CD14-positive monocyte (primary cell): Measurements from ENCODE around the gene PBX4. TPM values are rescaled to one million over a fixed set of nuclear protein-coding genes. Genes with fewer than 3 reads are reported as not detected.
A peak's percentile ranks its signal among the peaks of the same experiment; 100 is the strongest.

Source experiments
- DNase-seq, 3 donors: peaks; one replicate each; pipeline ENCODE4 v3.0.0-alpha.2; 2011 to 2022
- H2AFZ ChIP-seq: 2 replicates; pipeline ENCODE4 v1.6.0; 2012; ENCODE audit warnings: mild to moderate bottlenecking, low read depth, low read length, inconsistent platforms; ENCODE audit not compliant: insufficient read depth, poor library complexity, severe bottlenecking
- H3K27ac ChIP-seq, 2 donors: 1 replicate in 1 of 2; 2 replicates in 1 of 2; pipeline ENCODE4 v1.5.1; 2012 to 2013; ENCODE audit warnings: low read length in 2 of 2, control low read depth in 1 of 2, inconsistent platforms in 1 of 2, low read depth in 1 of 2, mild to moderate bottlenecking in 1 of 2
- H3K27me3 ChIP-seq, 2 donors: one replicate each; pipeline versions ENCODE4 v1.6.0 to v1.6.1; 2011 to 2013; ENCODE audit warnings: low read length in 2 of 2; ENCODE audit not compliant: control insufficient read depth in 2 of 2, insufficient read depth in 2 of 2
- H3K36me3 ChIP-seq, 2 donors: replicated peaks in 1 of 2; 1 replicate in 1 of 2; 2 replicates in 1 of 2; pipeline versions ENCODE4 v1.5.1 to v1.6.1; 2012 to 2013; ENCODE audit warnings: low read length in 2 of 2, control low read depth in 1 of 2, inconsistent platforms in 1 of 2, mild to moderate bottlenecking in 1 of 2; ENCODE audit not compliant: insufficient read depth in 2 of 2, control insufficient read depth in 1 of 2
- H3K4me1 ChIP-seq, 2 donors: 1 replicate in 1 of 2; 2 replicates in 1 of 2; pipeline versions ENCODE4 v1.5.1 to v1.6.1; 2012 to 2013; ENCODE audit warnings: low read length in 2 of 2, control low read depth in 1 of 2, inconsistent platforms in 1 of 2, mild to moderate bottlenecking in 1 of 2, moderate library complexity in 1 of 2; ENCODE audit not compliant: insufficient read depth in 2 of 2, control insufficient read depth in 1 of 2
- H3K4me2 ChIP-seq: replicated peaks from 2 replicates; pipeline ENCODE3; 2012; ENCODE audit warnings: low read length, moderate library complexity, mild to moderate bottlenecking; ENCODE audit not compliant: poor library complexity, severe bottlenecking; ENCODE audit errors: extremely low read depth
- H3K4me3 ChIP-seq, 3 experiments: fragments of 200-600 bp in 1 of 3; sonication (generic) in 1 of 3; replicated peaks in 1 of 3; 1 replicate in 2 of 3; 2 replicates in 1 of 3; pipeline ENCODE4 v1.5.1; 2011 to 2013; ENCODE audit warnings: low read length in 3 of 3, mild to moderate bottlenecking in 3 of 3, control low read depth in 2 of 3, low read depth in 2 of 3, inconsistent platforms in 1 of 3, moderate library complexity in 1 of 3
- H3K79me2 ChIP-seq: 2 replicates; pipeline ENCODE4 v1.6.0; 2012; ENCODE audit warnings: mild to moderate bottlenecking, control low read depth, inconsistent platforms, low read length, moderate library complexity; ENCODE audit not compliant: insufficient read depth
- H3K9ac ChIP-seq: 2 replicates; pipeline ENCODE4 v1.6.0; 2017; ENCODE audit warnings: low read length, mild to moderate bottlenecking; ENCODE audit not compliant: insufficient read depth, poor library complexity, severe bottlenecking
- H3K9me3 ChIP-seq, 2 donors: replicated peaks in 1 of 2; 1 replicate in 1 of 2; 2 replicates in 1 of 2; pipeline versions ENCODE4 v1.5.1 to v1.6.1; 2012 to 2013; ENCODE audit warnings: low read length in 2 of 2, control low read depth in 1 of 2; ENCODE audit not compliant: control insufficient read depth in 1 of 2, insufficient read depth in 1 of 2
- H4K20me1 ChIP-seq: 2 replicates; pipeline ENCODE4 v1.6.0; 2012; ENCODE audit warnings: mild to moderate bottlenecking, low read length, control low read depth, moderate library complexity; ENCODE audit not compliant: insufficient read depth
- H3K27ac Mint-ChIP-seq, 7 donors: one replicate each; pipeline ENCODE4 v1.8.0; 2020; ENCODE audit warnings: mild to moderate bottlenecking in 7 of 7, mixed read lengths in 7 of 7, moderate library complexity in 6 of 7, inconsistent platforms in 2 of 7
- H3K27me3 Mint-ChIP-seq, 3 donors: one replicate each; pipeline ENCODE4 v1.8.0; 2021 to 2022; ENCODE audit warnings: low read depth in 3 of 3, mild to moderate bottlenecking in 3 of 3, mixed read lengths in 3 of 3, moderate library complexity in 3 of 3, inconsistent platforms in 1 of 3
- H3K36me3 Mint-ChIP-seq, 2 donors: one replicate each; pipeline ENCODE4 v1.8.0; 2020; ENCODE audit warnings: mixed read lengths in 2 of 2, inconsistent platforms in 1 of 2, mild to moderate bottlenecking in 1 of 2
- H3K4me1 Mint-ChIP-seq: one replicate; pipeline ENCODE4 v1.8.0; 2020; ENCODE audit warnings: mild to moderate bottlenecking, mixed read lengths
- H3K4me3 Mint-ChIP-seq, 2 donors: one replicate each; pipeline ENCODE4 v1.8.0; 2020; ENCODE audit warnings: mild to moderate bottlenecking in 2 of 2, mixed read lengths in 2 of 2, moderate library complexity in 1 of 2
- H3K9me3 Mint-ChIP-seq, 7 donors: one replicate each; pipeline ENCODE4 v1.8.0; 2020 to 2022; ENCODE audit warnings: mixed read lengths in 7 of 7, mild to moderate bottlenecking in 6 of 7, moderate library complexity in 6 of 7, inconsistent platforms in 2 of 7
- CTCF ChIP-seq: fragments of 200-600 bp; IDR thresholded peaks from one replicate; pipeline ENCODE4 v1.8.0; 2022; ENCODE audit warnings: antibody characterized with exemption, mild to moderate bottlenecking
- WGBS: methylation state at CpG from one replicate; pipeline ENCODE4 v1.1.5; 2013; ENCODE audit warnings: missing lambda C conversion rate; ENCODE audit not compliant: insufficient coverage; 5-methylcytosine and 5-hydroxymethylcytosine counted together
- intact Hi-C, 2 donors: fragments of 100-400 bp; cut with micrococcal nuclease; formaldehyde crosslinking; loops; one replicate each; pipeline versions ENCODE4 v1.15.0 to v1.15.1; 2023
- polyA plus RNA-seq, 3 donors: library from polyadenylated mRNA; depleted of rRNA in 1 of 3; unstranded in 2 of 3; stranded (reverse) in 1 of 3; fragments of 300-500 nt in 2 of 3; fragments of >200 nt in 1 of 3; fragmentation: Illumina TruSeq in 2 of 3; gene quantifications; 1 replicate in 2 of 3; 2 replicates in 1 of 3; pipeline ENCODE4 v1.2.3, GENCODE V29; 2012 to 2021

Gene PBX4
- polyA plus RNA-seq, 3 donors: 2.4 TPM; not detected in 2

DNA sequence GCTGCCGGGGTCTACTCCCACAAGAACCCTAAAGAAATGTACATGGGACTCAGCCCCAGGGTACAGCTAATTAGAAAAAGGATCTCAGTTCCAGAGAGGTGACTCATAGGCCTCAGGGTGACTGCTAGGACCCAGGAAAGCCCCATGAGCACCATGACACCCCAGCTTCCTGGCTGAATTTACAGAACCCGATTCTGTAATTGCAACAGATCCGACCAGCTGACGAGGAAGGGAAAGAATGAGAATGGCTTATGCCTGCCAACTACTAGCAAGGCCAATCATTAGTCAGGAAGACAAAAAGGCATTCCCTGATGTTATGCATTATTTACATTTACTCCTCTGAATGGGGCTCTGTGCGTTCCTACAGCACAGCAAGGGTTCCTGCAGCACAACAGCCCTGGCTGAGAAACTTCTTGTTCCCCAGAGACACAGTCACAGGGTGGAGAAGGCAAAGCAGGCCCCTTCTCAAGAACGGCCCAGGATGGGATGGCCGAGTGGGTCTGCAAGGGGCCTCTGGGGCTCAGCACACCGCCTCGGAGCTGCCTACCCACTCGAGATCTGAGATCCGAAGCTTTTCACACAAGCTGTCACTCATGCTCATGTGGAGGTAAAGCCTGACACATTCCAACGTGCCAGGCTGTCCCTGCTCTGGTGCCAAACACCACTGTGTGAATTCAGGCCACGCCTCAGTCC lies 27.2 kb downstream of the PBX4 start:
- peaks cover 0 to 5% (median 0%) of the 10 kb centered on the region in 3 donors for H3K27me3 Mint-ChIP-seq
- 95% methylated on average over 8 of the region's 13 CpGs for WGBS
- Histone ChIP-seq H3K4me3 (no peak overlapping the region), H3K79me2 (no peaks in the 10 kb centered on the region), H3K9ac (peak overlapping the region; percentile 68), H3K27ac (peak overlapping the region; percentile 94 to 97), H3K4me2 (peak overlapping the region; percentile 22), H3K9me3 (no peaks in the 10 kb centered on the region), H3K36me3 (no peaks in the 10 kb centered on the region), H4K20me1 (no peaks in the 10 kb centered on the region), H2AFZ (peak overlapping the region; percentile 86), H3K4me1 (peaks cover 27 to 29% of the 10 kb centered on the region in 2 donors), H3K27me3 (no peaks in the 10 kb centered on the region)
- H3K9me3 Mint-ChIP-seq: peaks cover 0 to 7% (median 0%) of the 10 kb centered on the region in 7 donors
- peak; percentile 90 to 98 (median 93) for DNase-seq
- intact Hi-C loops: loop anchor here in 1 of 2 donors (2.0 kb wide), 1 partner anchor 28 kb away; the partner anchor contains the start of gene PBX4
- peak overlapping the region in 1 of 2 donors; percentile 21 for H3K4me3 Mint-ChIP-seq
- peaks cover 24% of the 10 kb centered on the region for H3K4me1 Mint-ChIP-seq
- peak overlapping the region; percentile 91 to 96 (median 94) for H3K27ac Mint-ChIP-seq
- no peaks in the 10 kb centered on the region for H3K36me3 Mint-ChIP-seq
- TF ChIP-seq CTCF: no peak

DNA sequence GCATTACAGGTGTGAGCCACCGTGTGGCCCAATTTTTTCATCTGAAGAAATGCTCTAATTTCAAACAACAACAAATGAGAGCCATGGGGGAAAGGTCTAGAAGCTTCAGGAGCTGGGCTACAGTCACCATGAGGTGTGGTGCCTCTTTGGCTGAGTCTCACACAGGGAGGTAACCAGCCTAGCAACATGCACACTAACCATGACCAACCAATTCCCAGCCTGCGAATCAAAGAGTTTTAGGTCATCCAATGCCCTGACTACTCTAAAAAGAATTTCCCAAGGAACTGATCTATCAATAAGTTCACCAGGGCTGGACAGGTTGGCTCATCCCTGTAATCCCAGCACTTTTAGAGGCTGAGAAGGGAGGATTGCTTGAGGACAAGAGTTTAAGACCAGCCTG lies 29.9 kb downstream of the PBX4 start:
- Histone ChIP-seq H3K27ac (no peak overlapping the region), H3K4me2 (no peak overlapping the region)
- WGBS: 100% methylated on average over 1 of the region's 2 CpGs

More for the DNA sequence above, 29.9 kb downstream of the PBX4 start:
- peaks cover 0 to 7% (median 0%) of the 10 kb centered on the region in 7 donors for H3K9me3 Mint-ChIP-seq
- DNase-seq: no peak
- intact Hi-C loops: no loop called here
- no peak overlapping the region for H3K4me3 Mint-ChIP-seq
- no peaks in the 10 kb centered on the region for H3K36me3 Mint-ChIP-seq
- H3K27me3 ChIP-seq: no peaks in the 10 kb centered on the region
- H3K9me3 ChIP-seq: no peaks in the 10 kb centered on the region
- peaks cover 13% of the 10 kb centered on the region for H3K4me1 Mint-ChIP-seq
- no peak overlapping the region for H2AFZ ChIP-seq
- no peak overlapping the region for H3K9ac ChIP-seq
- H4K20me1 ChIP-seq: no peaks in the 10 kb centered on the region
- TF ChIP-seq CTCF: no peak
- H3K27me3 Mint-ChIP-seq: peaks cover 0 to 6% (median 0%) of the 10 kb centered on the region in 3 donors
- no peaks in the 10 kb centered on the region for H3K36me3 ChIP-seq
- no peak overlapping the region for H3K4me3 ChIP-seq
- peaks cover 15% of the 10 kb centered on the region in 2 donors for H3K4me1 ChIP-seq
- H3K79me2 ChIP-seq: no peaks in the 10 kb centered on the region
- H3K27ac Mint-ChIP-seq: peak overlapping the region in 2 of 7 donors; percentile 49 to 77
